GM23338 (cell line): ENCODE results near the gene CEP170B. TPM values are rescaled to one million over a fixed set of nuclear protein-coding genes. Genes with fewer than 3 reads are reported as not detected.

Experiments
- ATAC-seq: fragments of 200-7000 bp; cut with Tn5 transposase; 3 replicates; pipeline ENCODE4 v1.9.1; 2020
- DNase-seq: peaks from one replicate; pipeline ENCODE4 v3.0.0-alpha.2; 2015; ENCODE audit warnings: low spot score
- H2AFZ ChIP-seq: fragments of 200-600 bp; sonication (generic); 2 replicates; pipeline ENCODE4 v1.8.0; 2016; ENCODE audit warnings: antibody characterized with exemption, mild to moderate bottlenecking, moderate library complexity
- H3F3A ChIP-seq: fragments of 200-600 bp; sonication (generic); replicated peaks from 2 replicates; pipeline ENCODE4 v1.8.0; 2017; ENCODE audit warnings: antibody characterized with exemption, mixed run types, low read depth
- H3K27ac ChIP-seq: fragments of 200-600 bp; sonication (generic); 2 replicates; pipeline ENCODE4 v1.6.1; 2016; ENCODE audit warnings: low read depth
- H3K27me3 ChIP-seq: fragments of 200-600 bp; sonication (generic); 2 replicates; pipeline ENCODE4 v1.8.0; 2016; ENCODE audit warnings: mild to moderate bottlenecking, mixed run types, moderate library complexity; ENCODE audit not compliant: insufficient read depth
- H3K36me3 ChIP-seq: fragments of 200-600 bp; sonication (generic); 2 replicates; pipeline ENCODE4 v1.8.0; 2016; ENCODE audit warnings: mild to moderate bottlenecking; ENCODE audit not compliant: insufficient read depth
- H3K4me1 ChIP-seq: fragments of 200-600 bp; sonication (generic); 2 replicates; pipeline ENCODE4 v1.8.0; 2016; ENCODE audit warnings: mild to moderate bottlenecking, moderate library complexity; ENCODE audit not compliant: insufficient read depth
- H3K4me2 ChIP-seq: fragments of 200-600 bp; sonication (generic); 2 replicates; pipeline ENCODE4 v1.7.1; 2017; ENCODE audit warnings: mixed run types
- H3K4me3 ChIP-seq: fragments of 200-600 bp; sonication (generic); 2 replicates; pipeline ENCODE4 v1.6.1; 2016; ENCODE audit warnings: mixed run types
- H3K79me2 ChIP-seq: fragments of 200-600 bp; sonication (generic); replicated peaks from 2 replicates; pipeline ENCODE4 v1.8.0; 2017; ENCODE audit warnings: mild to moderate bottlenecking; ENCODE audit not compliant: insufficient read depth
- H3K9me2 ChIP-seq: fragments of 200-600 bp; sonication (generic); 2 replicates; pipeline ENCODE4 v1.8.0; 2017; ENCODE audit not compliant: insufficient read depth
- H4K20me1 ChIP-seq: fragments of 200-600 bp; sonication (generic); replicated peaks from 2 replicates; pipeline ENCODE4 v1.8.0; 2017; ENCODE audit warnings: mild to moderate bottlenecking; ENCODE audit not compliant: insufficient read depth
- H3K27ac Mint-ChIP-seq: 2 replicates; pipeline ENCODE4 v1.8.0; 2020; ENCODE audit warnings: inconsistent platforms, mild to moderate bottlenecking, moderate library complexity, mixed read lengths
- H3K27me3 Mint-ChIP-seq: 3 replicates; pipeline ENCODE4 v1.8.0; 2022; ENCODE audit warnings: low read depth, mild to moderate bottlenecking, moderate library complexity, mixed read lengths, inconsistent platforms; ENCODE audit not compliant: insufficient read depth, poor library complexity
- H3K36me3 Mint-ChIP-seq: 3 replicates; pipeline ENCODE4 v1.8.0; 2021; ENCODE audit warnings: low read depth, mild to moderate bottlenecking, inconsistent platforms, moderate library complexity, mixed read lengths
- H3K4me1 Mint-ChIP-seq: 3 replicates; pipeline ENCODE4 v1.8.0; 2020; ENCODE audit warnings: mild to moderate bottlenecking, inconsistent platforms, mixed read lengths
- H3K4me3 Mint-ChIP-seq: 3 replicates; pipeline ENCODE4 v1.8.0; 2021; ENCODE audit warnings: moderate library complexity, mild to moderate bottlenecking, inconsistent platforms, mixed read lengths
- H3K9me3 Mint-ChIP-seq: 3 replicates; pipeline ENCODE4 v1.8.0; 2020; ENCODE audit warnings: moderate library complexity, mild to moderate bottlenecking, inconsistent platforms, mixed read lengths
- JUNB ChIP-seq: IDR thresholded peaks from one replicate; pipeline ENCODE4 v1.6.1; 2016; ENCODE audit warnings: antibody characterized with exemption; ENCODE audit not compliant: unreplicated experiment
- POLR2AphosphoS5 ChIP-seq: IDR thresholded peaks from 2 replicates; pipeline ENCODE4 v1.6.1; 2016; ENCODE audit warnings: antibody characterized with exemption, low read depth
- ZNF331 ChIP-seq: fragments of 250-450 bp; sonication (Bioruptor Pico); IDR thresholded peaks from 2 replicates; pipeline ENCODE4 v1.5.0; 2020; ENCODE audit warnings: low read depth, mild to moderate bottlenecking, moderate library complexity
- polyA plus RNA-seq: library from polyadenylated mRNA; unstranded; fragments of >200 nt; fragmentation: Nextera tagmentation; extraction: Ambion mirVana; gene quantifications from 2 replicates; pipeline ENCODE4 v1.2.1, GENCODE V29; 2016
- total RNA-seq: library from RNA; depleted of rRNA; stranded (reverse); fragments of >200 nt; shearing (Covaris generic); gene quantifications from 2 replicates; pipeline ENCODE4 v1.2.3, GENCODE V29; 2014
- TF ChIP-seq, protein P1 (sequence below): IDR thresholded peaks from 2 replicates; pipeline ENCODE4 v1.6.1; 2016; ENCODE audit warnings: antibody characterized with exemption
- TF ChIP-seq, protein P2 (sequence below), 2 experiments: fragments of 200-600 bp in 1 of 2; sonication (generic) in 1 of 2; conservative IDR thresholded peaks; 2 replicates each; pipeline versions ENCODE4 v1.5.1 to v1.6.1; 2016 to 2017; ENCODE audit warnings: antibody characterized with exemption in 2 of 2, low read depth in 2 of 2, mild to moderate bottlenecking in 2 of 2, moderate library complexity in 1 of 2

CEP170B gene
- total and polyA plus RNA-seq, 2 experiments from 2014 or later, result 4.6 to 37.1 TPM

- H3K4me1 ChIP-seq, result peaks cover 7% of the 10 kb centered on the region; the same call in 1 of the 2 replicates
- H3K9me3 Mint-ChIP-seq, result peaks cover 19% of the 10 kb centered on the region
- H3F3A ChIP-seq, result no peaks in the 10 kb centered on the region
- H3K36me3 Mint-ChIP-seq, result peaks cover 8% of the 10 kb centered on the region; the same call in 2 of the 3 replicates
- no peaks in the 10 kb centered on the region for H3K36me3 ChIP-seq
- H3K79me2 ChIP-seq, result no peaks in the 10 kb centered on the region
- no peak overlapping the region for H3K27ac Mint-ChIP-seq
- TF ChIP-seq, protein P1, sequence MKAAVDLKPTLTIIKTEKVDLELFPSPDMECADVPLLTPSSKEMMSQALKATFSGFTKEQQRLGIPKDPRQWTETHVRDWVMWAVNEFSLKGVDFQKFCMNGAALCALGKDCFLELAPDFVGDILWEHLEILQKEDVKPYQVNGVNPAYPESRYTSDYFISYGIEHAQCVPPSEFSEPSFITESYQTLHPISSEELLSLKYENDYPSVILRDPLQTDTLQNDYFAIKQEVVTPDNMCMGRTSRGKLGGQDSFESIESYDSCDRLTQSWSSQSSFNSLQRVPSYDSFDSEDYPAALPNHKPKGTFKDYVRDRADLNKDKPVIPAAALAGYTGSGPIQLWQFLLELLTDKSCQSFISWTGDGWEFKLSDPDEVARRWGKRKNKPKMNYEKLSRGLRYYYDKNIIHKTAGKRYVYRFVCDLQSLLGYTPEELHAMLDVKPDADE, result no peak
- TF ChIP-seq JUNB, result no peak
- no peak overlapping the region for H2AFZ ChIP-seq
- no peaks in the 10 kb centered on the region for H4K20me1 ChIP-seq
- ATAC-seq (no peak), DNase-seq (no peak)
- H3K4me2 ChIP-seq, result no peak overlapping the region
- H3K27ac ChIP-seq, result no peak overlapping the region
- no peak overlapping the region for H3K4me3 ChIP-seq
- peaks cover 17% of the 10 kb centered on the region for H3K9me2 ChIP-seq
- peaks cover 13% of the 10 kb centered on the region for H3K4me1 Mint-ChIP-seq
- peak overlapping the region; percentile 53 for H3K4me3 Mint-ChIP-seq
- H3K27me3 ChIP-seq, result peaks cover 26% of the 10 kb centered on the region
- peaks cover 51% of the 10 kb centered on the region for H3K27me3 Mint-ChIP-seq
Observed at GRCh38 chr14:104824353-104824997, 40.6 kb upstream of the CEP170B start.

GRCh38 chr14:104826189-104826860 is 38.7 kb upstream of the CEP170B start:
- peaks cover 10% of the 10 kb centered on the region for H3K4me1 Mint-ChIP-seq
- H3K79me2 ChIP-seq, result no peaks in the 10 kb centered on the region
- H3K27ac Mint-ChIP-seq, result no peak overlapping the region
- TF ChIP-seq POLR2AphosphoS5, result 0 out of 2 replicates have a peak, but pooled peaks have one; percentile 39
- no peak for TF ChIP-seq ZNF331 (CRISPR knock-in tag)
- TF ChIP-seq, protein P2, sequence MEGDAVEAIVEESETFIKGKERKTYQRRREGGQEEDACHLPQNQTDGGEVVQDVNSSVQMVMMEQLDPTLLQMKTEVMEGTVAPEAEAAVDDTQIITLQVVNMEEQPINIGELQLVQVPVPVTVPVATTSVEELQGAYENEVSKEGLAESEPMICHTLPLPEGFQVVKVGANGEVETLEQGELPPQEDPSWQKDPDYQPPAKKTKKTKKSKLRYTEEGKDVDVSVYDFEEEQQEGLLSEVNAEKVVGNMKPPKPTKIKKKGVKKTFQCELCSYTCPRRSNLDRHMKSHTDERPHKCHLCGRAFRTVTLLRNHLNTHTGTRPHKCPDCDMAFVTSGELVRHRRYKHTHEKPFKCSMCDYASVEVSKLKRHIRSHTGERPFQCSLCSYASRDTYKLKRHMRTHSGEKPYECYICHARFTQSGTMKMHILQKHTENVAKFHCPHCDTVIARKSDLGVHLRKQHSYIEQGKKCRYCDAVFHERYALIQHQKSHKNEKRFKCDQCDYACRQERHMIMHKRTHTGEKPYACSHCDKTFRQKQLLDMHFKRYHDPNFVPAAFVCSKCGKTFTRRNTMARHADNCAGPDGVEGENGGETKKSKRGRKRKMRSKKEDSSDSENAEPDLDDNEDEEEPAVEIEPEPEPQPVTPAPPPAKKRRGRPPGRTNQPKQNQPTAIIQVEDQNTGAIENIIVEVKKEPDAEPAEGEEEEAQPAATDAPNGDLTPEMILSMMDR (conservative IDR thresholded peaks at IDR 0.05; ENCODE audit: low read depth in 2 of 2), result peak; percentile 44 to 83
- TF ChIP-seq, protein P1, result no peak
- H3K9me2 ChIP-seq, result peaks cover 17% of the 10 kb centered on the region
- H3K36me3 Mint-ChIP-seq, result peaks cover 8% of the 10 kb centered on the region; the same call in 2 of the 3 replicates
- ATAC-seq, result peak; percentile 73
- H3K4me1 ChIP-seq, result peaks cover 3% of the 10 kb centered on the region; the same call in 1 of the 2 replicates
- no peaks in the 10 kb centered on the region for H3K36me3 ChIP-seq
- H3F3A ChIP-seq, result no peaks in the 10 kb centered on the region
- peaks cover 43% of the 10 kb centered on the region for H3K27me3 Mint-ChIP-seq
- no peaks in the 10 kb centered on the region for H4K20me1 ChIP-seq
- peaks cover 26% of the 10 kb centered on the region for H3K27me3 ChIP-seq
- peaks cover 19% of the 10 kb centered on the region for H3K9me3 Mint-ChIP-seq
- peak overlapping the region; percentile 78 for H3K4me3 Mint-ChIP-seq
- H3K27ac ChIP-seq, result no peak overlapping the region
- H2AFZ ChIP-seq, result peak overlapping the region; percentile 96
- peak; percentile 84 for DNase-seq
- H3K4me2 ChIP-seq, result peak overlapping the region; percentile 91
- H3K4me3 ChIP-seq, result peak overlapping the region; percentile 73
